K562 treated with DMSO at 1 percent for 48 hours (cell line): ENCODE data around the gene SHB. TPM values are rescaled to one million over a fixed set of nuclear protein-coding genes. Genes with fewer than 3 reads are reported as not detected.

Experiments used
- total RNA-seq: library from RNA; unstranded; fragments of 300-600 nt; gene quantifications from 2 replicates; pipeline ENCODE4 v1.2.3, GENCODE V29; 2022; ENCODE audit warnings: low replicate concordance; ENCODE audit errors: extremely low read depth

Gene SHB
- not detected in 2 replicates for total RNA-seq

GRCh38 chr9:38068701-38069628 lies at the start of gene SHB:
Gene SHB (minus strand): TSS chr9:38069227. CDS start chr9:38068645, 582 bp downstream.

GRCh38 chr9:37903647-37904444 lies 165.2 kb downstream of the SHB start, which contains the start of gene SLC25A51:
Gene SLC25A51 (minus strand): TSS chr9:37904127. CDS start chr9:37888550, 15,577 bp downstream.

Other genes starting within 250 kb of the SHB start
- not detected in 2 replicates for gene SLC25A51, start 165.1 kb downstream of the SHB start, total RNA-seq